Measurements from ENCODE around the gene HDGFL1. TPM values are rescaled to one million over a fixed set of nuclear protein-coding genes. Genes with fewer than 3 reads are reported as not detected.

Gene HDGFL1
- total and polyA plus RNA-seq, 2 of the 8 experiments (the other 6 are each of a cell fraction or from before 2014, with no cell fraction given), result not detected

DNA sequence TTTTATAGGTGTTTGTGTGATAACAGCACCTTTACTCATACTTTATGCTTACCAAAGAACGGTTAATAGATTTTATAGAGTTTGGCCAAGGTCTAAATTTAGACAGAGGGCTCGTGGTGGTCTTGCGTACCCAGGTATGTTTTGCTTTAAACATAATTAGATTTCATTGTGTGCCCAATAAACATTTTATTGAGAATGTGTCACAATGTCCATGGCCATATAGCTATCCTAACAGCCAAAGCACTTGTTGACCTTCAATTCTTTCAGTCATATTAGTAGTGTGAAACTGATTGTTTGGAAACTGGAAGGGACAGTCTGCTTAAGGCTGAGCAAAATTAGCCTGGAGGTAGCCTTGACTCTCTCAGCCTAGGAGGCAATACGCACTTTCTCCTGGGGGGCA, 48.3 kb upstream of the HDGFL1 start:
- FAIRE-seq, result no peak
- TF ChIP-seq SP4 (IDR thresholded peaks at IDR 0.05; ENCODE audit: low read length) (no peak), BCL11A (IDR thresholded peaks at IDR 0.05; ENCODE audit: low read depth in 2 of 2, low read length in 2 of 2) (no peak), CTBP2 (IDR thresholded peaks at IDR 0.05; ENCODE audit: borderline replicate concordance, insufficient read depth, insufficient read length, low read length) (no peak), CBX8 (IDR thresholded peaks at IDR 0.05; ENCODE audit: borderline replicate concordance, low read depth, low read length) (no peak), CBX5 (IDR thresholded peaks at IDR 0.05; ENCODE audit: low read depth, low read length) (no peak)
- WGBS, 2 experiments (ENCODE audit: extremely low coverage in 1 of 2, insufficient coverage in 1 of 2, insufficient read length in 1 of 2, insufficient replicate concordance in 2 of 2, low coverage in 1 of 2, low lambda C conversion rate in 2 of 2, missing lambda C conversion rate in 1 of 2), result 98% methylated on average over 4 of the region's 4 CpGs; no CpG with 5 or more reads in 1 of the 2 experiments

More for the DNA sequence above, 48.3 kb upstream of the HDGFL1 start:
- Histone ChIP-seq H3K18ac (ENCODE audit: extremely low read depth, low read length) (no peak overlapping the region), H4K5ac (ENCODE audit: insufficient read length, low read depth, low read length) (no peak overlapping the region), H3K27ac (ENCODE audit: low read depth, low read length) (no peak overlapping the region), H3K9me3 (ENCODE audit: insufficient read depth in 2 of 2, low read depth in 1 of 2, low read length in 1 of 2) (no peaks in the 10 kb centered on the region), H2BK20ac (ENCODE audit: low read length) (no peak overlapping the region), H2BK12ac (ENCODE audit: low read depth, low read length) (no peak overlapping the region), H3K23ac (ENCODE audit: insufficient read length) (no peak overlapping the region), H3K14ac (ENCODE audit: insufficient read length) (no peak overlapping the region), H3K79me2 (ENCODE audit: control insufficient read depth in 1 of 2, insufficient read depth in 2 of 2, low read length in 2 of 2) (no peaks in the 10 kb centered on the region), H2BK15ac (ENCODE audit: low read length) (no peak overlapping the region), H3K36me3 (ENCODE audit: control insufficient read depth in 2 of 4, insufficient read depth in 4 of 4, low read length in 3 of 4) (no peaks in the 10 kb centered on the region), H2BK5ac (ENCODE audit: low read depth, low read length) (no peak overlapping the region), H3K4me3 (ENCODE audit: extremely low read depth in 1 of 4, insufficient read depth in 2 of 4, low read depth in 3 of 4, low read length in 4 of 4) (no peak overlapping the region), H3K23me2 (ENCODE audit: low read depth, low read length) (no peaks in the 10 kb centered on the region), H4K20me1 (replicated peaks in 1 of 2; ENCODE audit: control insufficient read depth in 1 of 2, insufficient read depth in 2 of 2, low read length in 2 of 2) (no peaks in the 10 kb centered on the region), H3K9ac (replicated peaks in 1 of 4; ENCODE audit: extremely low read depth in 1 of 4, low read depth in 3 of 4, low read length in 3 of 4) (no peak overlapping the region), H3K4me1 (replicated peaks in 1 of 4; ENCODE audit: control insufficient read depth in 3 of 4, insufficient read depth in 4 of 4, low read length in 3 of 4) (no peaks in the 10 kb centered on the region), H3K79me1 (ENCODE audit: low read depth, low read length) (no peaks in the 10 kb centered on the region), H3K4me2 (ENCODE audit: insufficient read depth in 1 of 2, low read depth in 2 of 2, low read length in 2 of 2) (no peak overlapping the region), H3K27me3 (replicated peaks in 1 of 4; ENCODE audit: control insufficient read depth in 3 of 4, extremely low read depth in 1 of 4, insufficient read depth in 3 of 4, low read length in 3 of 4) (no peaks in the 10 kb centered on the region), H3K4ac (replicated peaks; ENCODE audit: insufficient read length, low read depth, low read length) (no peak overlapping the region), H2BK120ac (replicated peaks; ENCODE audit: low read depth, low read length) (no peak overlapping the region), H4K91ac (replicated peaks; ENCODE audit: insufficient read length, low read length) (no peak overlapping the region), H2AK5ac (ENCODE audit: low read depth, low read length) (no peak overlapping the region), H4K8ac (ENCODE audit: extremely low read depth, insufficient read depth, low read length) (no peak overlapping the region), H2AFZ (ENCODE audit: low read length) (no peak overlapping the region), H3K56ac (replicated peaks; ENCODE audit: insufficient read length, low read depth, low read length) (no peak overlapping the region)
- ChIA-PET CTCF (ENCODE audit: partially characterized antibody) (interaction anchor here (1.0 kb wide), 1 partner anchor 9 kb away, joined by 3 read pairs; no protein-coding TSS in a partner anchor), POLR2A (ENCODE audit: partially characterized antibody) (no interaction called here)
- no peak for DNase-seq (ENCODE audit: low read depth in 1 of 2, low spot score in 2 of 2)

Data from H1 (cell line).